Right renal pelvis (tissue), 4 donors: ENCODE results near the gene DDR2. TPM values are rescaled to one million over a fixed set of nuclear protein-coding genes. Genes with fewer than 3 reads are reported as not detected.
A peak's percentile ranks its signal among the peaks of the same experiment; 100 is the strongest.

Experiments used
- DNase-seq, 4 donors: peaks; one replicate each; pipeline ENCODE4 v3.0.0-alpha.2; 2013; ENCODE audit warnings: low read depth in 4 of 4, low spot score in 3 of 4, missing footprints in 1 of 4
- polyA plus RNA-seq, 4 donors: library from polyadenylated mRNA; unstranded; fragments of 120-200 nt; gene quantifications; one replicate each; pipeline ENCODE4 v1.2.1, GENCODE V29; 2013; ENCODE audit not compliant: insufficient read length in 4 of 4

The DDR2 gene
- polyA plus RNA-seq, 4 donors = 20.3 to 23.9 (median 22.1) TPM

DNA sequence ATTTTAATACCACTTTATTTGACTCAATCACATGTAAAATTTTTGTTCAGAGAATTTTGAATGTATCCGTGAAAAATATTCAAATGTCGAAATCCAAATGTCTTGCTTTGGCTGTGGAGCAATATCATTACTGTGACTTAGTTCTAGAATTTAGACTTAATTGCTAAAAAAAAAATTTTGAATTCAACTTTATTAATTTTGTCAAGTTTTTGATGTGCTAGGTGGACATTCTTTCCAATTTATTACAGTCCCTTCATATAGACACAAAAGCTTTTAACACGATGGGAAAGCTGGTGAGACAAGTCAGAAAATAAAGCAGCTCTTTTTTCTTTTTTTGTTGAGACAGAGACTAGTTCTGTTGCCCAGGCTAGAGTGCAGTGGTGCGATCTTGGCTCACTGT lies 62.6 kb downstream of the DDR2 start:
- DNase-seq = no peak

DNA sequence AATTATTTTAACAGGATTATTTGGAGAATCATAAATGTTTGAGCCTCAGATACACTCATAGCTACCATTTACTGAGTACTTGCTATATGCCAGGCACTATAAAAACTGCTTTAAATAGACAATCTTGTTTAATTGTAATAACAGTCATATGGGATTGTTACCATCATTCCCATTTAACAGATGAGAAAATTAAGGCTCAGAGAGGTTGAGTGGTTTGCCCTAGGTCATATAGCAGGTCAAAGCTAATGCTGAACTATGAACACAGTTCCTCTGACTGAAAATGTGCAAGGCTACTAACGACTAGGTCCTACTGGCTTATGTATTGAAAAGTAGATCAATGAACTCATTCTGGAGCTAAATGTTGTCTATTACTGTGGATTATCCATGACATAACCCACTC lies 63.4 kb downstream of the DDR2 start:
- DNase-seq = no peak

DNA sequence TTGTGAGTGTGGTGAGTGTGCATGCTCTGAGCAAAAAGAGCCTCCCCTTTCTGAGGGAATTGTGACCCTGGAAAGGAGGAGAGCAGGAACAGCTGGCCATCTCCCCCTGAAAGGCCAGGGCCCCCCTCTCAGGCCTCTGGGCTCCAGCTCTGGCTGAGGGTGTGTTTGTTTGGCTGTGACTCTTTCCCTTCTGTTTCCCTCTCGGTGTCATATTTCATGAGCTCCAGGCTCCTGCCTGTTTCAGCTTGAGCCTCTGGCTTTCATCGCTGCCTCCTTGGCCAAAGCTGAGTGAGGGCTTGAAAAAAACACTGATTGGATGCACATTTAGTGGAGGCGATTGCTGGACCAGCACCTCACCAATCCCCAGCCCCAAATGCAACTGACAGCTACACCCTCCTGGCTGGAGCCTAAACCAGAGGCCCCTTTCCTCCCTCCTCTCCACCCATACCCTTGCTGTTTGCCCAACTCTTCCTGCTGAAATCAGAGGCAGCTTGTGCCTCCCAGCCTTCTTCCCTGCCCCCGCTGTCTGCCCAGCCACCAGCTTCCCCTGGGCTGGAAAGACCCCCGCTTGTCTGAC lies 64.1 kb downstream of the DDR2 start:
- DNase-seq = peak; percentile 77 to 93 (median 84)

DNA sequence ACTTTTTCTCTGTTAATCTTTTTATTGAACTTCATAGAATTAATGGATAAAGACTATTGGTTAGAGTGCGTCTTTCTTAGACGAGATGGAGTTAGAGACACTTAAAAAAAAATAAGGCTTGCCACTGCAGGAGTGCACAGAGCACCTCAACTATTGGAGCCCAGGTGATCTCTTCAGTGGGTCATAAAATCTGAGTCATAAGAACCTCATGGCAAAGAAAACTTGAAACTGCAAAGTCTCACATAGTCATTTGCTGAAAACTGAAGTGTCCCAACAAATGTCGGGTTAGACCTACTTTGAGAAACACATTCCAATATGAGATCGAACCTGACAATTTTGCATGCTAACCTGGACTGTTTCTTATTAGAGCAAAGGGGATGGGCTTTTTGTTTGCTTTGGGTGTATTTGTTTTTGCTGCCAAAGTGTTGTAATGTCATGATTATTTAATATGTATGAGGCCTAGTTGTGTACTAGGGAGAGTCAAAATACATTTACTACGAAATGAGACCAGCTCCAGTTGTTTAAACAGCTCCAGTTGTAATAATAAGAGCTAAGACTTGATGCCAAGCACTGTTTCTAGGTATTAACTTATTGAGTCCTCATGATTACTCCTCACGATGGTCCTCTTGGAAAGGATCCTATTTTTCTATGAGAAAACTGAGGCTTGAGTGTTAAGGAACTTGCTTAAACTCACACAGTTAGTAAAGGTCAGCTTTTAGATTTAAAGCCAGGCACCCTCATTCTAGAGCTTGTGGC lies 65.1 kb downstream of the DDR2 start:
- no peak for DNase-seq

DNA sequence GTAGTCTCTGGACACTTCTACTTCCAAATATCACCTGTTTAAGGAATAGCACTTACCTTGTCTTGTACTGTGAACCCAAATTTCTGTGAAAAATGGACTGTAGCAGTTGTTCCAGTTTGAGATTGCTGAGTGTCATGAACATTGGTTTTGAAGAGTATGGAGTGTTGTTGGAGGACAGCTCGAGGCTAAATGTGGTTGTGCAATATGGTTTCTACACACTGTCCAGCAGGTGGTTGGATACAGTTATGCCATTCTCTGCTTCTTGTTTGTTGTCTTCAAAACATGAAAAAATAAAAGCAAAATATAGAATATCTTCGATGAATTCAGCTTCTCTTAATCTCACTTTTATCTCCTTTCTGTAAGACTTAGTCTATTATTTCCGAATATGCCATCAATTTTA lies 67.1 kb downstream of the DDR2 start:
- no peak for DNase-seq

DNA sequence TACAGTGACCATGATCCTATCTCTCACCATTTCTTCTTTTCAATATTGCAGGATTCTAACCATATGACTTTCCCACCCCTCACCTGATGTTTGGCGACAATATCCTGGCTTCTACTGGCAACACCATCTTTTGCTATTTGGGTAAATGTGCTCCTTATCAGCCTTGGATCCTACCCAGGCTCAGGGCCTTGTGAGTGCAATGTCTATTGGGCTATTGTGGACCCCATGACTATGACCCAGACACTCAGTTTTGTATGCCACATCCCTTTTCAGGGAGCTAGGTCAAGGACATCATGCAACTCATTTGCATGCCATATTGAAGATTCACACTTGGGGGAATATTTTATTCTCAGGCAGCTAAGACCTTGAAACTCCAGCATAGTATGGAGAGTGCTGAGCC lies 67.9 kb downstream of the DDR2 start:
- DNase-seq = no peak

DNA sequence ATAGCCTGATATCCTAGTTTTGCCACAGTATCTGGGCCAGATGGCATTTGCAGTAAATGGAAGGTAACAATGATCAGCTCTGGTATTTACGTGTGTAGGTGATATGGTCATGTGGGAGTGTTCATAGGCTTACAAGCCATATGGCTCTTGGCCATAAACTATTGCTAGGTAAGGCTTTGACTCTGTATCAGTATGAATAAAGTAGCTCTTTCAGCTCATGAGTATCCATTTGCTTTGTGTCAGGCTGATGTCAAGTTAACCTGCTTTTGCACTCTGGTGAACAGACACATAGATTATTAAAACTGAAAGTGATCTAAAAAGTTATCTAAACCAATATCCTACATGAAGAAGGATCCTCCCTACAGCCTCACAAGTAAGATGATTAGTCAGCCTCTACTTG lies 69.0 kb downstream of the DDR2 start:
- no peak for DNase-seq

DNA sequence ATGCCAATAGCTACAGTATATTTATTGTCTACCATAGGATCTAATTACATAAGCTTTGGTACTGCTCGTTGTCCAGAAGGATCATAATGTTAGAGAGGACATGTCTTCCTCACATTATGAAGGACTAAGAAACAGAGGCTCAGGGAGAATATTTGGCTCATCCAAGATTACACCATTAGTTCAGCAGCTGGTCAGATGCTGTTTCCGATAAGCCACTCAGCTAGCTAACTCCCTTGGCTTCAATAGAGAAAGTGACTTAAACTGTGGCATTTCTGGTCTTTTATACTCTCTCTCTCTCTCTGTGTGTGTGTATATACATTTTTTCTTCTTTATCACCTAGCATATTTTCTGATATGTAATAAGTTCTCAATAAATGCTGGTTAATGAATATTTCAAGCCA lies 70.4 kb downstream of the DDR2 start:
- no peak for DNase-seq

DNA sequence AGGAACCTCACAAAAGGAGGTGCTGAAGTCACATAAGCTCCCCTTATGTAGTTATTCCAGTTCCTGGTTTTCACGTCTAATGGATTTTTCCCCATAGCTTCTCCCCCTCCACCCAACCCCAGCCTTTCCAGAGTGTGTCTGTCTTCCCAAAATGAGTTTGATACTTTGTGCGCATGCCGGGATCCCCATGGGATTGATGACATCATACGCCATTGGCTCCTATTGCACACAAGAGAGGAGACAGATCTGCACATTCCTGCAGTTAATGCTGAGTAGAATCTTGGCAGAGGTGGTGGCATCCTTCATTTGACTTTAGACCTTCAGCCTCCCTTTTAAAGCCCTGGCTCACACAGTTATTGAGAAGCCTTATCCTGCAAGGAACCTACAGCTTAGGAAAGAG lies 71.4 kb downstream of the DDR2 start:
- no peak for DNase-seq

DNA sequence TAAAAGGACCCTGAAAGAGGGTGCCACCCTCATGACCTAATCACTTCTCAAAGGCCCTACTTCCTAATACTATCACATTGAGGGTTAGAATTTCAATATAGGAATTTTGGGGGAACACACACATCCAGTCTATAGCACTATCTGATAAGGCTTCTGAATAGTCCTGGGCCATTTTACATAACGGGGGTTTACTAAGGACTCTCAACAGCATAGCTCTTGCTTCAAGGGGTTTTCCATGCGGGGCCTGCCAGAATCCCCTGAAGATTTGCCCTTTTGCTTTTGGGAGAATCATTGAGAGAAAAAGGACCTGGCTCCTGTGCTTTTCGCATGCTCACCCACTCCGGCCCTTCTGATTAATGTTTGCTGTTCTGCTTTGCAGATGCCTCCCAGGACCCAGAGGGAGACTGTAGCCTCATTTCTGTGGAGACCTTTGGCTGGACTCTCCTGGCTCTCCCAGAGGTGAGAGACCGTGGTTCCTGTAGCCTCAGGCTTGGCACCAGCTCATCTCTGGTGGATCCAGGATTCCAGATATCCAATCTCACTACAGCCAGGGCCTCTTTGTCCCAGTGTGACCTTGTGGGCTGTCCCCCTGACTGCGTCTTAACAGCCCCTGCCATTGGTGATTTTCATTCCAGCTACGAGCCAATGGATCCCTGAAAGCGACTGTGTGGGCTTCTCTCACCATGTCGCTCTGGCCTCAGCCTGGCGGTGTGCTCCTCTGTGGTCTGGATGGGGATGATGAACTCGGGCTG lies 72.6 kb downstream of the DDR2 start:
- DNase-seq = no peak

DNA sequence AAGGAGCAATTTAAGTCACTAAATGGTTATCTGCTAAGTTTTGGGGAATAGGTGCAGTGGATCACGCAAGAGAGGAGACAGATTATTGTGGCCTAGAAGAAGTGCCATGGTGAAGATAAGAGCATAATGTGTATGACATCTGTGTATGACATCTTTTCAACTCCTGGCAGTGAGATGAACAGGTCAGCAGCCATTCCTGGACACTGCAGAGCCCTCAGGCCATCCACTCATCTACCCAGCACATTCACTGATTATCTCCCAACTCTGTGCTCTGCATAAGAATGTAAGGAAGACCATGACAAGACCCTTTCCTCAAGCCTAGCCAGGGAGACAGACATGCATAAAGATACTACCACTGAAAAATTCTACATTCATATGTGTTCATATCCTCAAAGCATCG lies 73.7 kb downstream of the DDR2 start:
- no peak for DNase-seq

DNA sequence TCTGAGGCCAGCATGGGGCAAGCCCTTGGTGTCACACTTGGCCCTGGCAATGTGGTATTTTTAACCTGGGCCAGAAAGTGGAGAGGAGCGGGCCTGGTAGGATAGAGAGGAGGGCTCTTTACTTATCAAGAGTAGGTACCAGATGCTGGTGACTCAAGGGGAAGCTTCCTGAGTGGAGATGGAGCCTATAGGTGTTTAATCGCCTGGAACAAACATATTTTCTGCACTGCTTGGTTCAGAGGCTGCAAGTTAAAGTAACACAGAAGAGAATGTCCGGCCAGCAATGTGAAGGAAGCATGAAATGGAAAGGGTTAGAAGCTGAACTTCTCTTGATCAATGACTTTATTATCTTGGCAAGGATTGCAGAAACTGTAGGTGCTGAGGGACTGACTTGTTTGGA lies 74.3 kb downstream of the DDR2 start:
- no peak for DNase-seq

DNA sequence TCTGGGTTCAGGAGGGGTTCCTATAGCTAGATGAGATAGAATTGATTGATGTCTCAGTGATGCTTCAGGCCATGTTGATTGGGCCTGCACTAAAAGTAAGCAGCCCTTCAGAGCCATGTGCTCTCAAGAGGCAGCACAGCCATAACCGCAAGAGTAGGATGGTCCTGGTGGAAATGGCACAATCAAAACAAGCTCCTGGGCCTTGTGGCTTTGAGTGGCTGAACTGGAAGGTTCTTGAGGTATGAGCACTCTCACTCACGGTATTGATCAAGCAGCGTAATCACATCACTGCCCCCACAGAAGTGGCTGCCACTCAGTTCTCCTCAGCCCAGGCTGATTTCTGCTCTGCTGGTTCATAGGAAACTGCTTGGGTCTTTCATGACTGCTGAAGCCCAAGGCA lies 76.0 kb downstream of the DDR2 start:
- no peak for DNase-seq

DNA sequence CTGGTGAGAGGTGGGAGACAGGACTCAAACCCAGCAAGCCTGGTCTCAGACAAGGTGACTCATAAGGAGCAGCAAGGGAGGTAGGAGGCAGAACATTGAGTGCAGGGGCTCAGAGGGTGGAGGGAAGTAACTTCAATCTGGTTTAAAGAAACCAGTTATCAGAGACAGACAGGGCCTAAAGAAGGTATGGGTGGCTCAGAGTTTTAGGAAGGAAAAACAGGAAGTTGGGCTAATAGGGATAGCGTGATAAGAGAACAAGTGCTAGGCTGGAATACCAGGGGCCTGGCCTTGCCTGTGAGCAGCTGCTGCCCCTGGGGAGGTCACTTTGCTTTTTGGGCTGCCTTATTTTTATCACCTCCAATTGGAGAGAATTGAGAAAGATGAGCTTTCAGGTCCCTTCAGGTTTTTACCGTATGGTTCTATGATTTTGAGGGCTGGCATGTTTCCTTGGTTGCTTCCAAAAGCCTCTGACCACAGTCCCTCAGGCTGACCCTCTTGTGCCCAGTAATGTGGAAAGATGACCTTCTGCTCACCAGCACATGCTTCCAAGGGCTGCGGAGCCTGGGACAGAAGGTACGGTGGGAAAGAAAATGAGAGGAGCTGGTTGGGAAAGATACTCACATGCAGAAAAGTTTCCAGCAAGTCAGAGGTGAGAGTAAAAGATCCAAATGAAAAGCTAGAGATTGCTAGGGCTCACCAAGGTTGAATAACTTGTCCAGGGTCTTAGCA lies 77.0 kb downstream of the DDR2 start:
- no peak for DNase-seq

DNA sequence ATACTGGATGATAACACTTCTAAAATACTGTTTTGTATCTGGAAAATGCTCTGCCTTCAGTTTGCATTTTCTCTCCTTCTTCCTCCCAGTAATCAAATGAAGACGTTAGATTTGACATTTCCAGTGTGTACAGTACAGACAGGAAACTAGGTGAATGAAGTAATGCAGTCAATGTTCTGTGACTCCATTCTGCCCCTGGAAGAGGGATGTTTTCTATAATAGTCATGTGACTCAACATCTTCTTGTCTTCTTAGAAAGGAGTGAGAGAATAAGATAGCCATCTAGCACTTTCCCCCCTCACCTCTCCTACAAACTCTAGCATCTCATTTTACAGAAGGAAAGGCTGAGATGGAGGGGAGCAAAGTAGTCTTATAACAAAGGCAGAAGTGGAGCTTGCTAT lies 77.6 kb downstream of the DDR2 start:
- no peak for DNase-seq

DNA sequence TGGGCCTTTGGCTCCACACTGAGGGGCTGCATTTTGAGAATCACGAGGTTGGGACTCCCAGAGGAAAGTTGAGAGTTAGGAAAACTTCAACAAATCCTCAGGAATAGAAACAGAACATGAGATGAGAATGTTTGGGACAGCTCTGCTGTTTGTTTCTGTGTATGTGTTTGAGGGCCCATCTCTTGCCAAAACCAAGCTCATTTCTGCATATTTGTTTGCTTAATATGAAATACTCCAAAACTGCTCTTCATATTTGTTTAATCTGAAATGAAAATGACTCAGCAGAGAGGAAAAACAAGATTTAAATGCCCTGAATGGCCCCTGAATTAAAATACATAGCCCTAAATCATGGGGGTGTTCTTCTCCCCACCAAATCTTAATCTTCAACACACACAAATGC lies 78.1 kb downstream of the DDR2 start:
- no peak for DNase-seq

DNA sequence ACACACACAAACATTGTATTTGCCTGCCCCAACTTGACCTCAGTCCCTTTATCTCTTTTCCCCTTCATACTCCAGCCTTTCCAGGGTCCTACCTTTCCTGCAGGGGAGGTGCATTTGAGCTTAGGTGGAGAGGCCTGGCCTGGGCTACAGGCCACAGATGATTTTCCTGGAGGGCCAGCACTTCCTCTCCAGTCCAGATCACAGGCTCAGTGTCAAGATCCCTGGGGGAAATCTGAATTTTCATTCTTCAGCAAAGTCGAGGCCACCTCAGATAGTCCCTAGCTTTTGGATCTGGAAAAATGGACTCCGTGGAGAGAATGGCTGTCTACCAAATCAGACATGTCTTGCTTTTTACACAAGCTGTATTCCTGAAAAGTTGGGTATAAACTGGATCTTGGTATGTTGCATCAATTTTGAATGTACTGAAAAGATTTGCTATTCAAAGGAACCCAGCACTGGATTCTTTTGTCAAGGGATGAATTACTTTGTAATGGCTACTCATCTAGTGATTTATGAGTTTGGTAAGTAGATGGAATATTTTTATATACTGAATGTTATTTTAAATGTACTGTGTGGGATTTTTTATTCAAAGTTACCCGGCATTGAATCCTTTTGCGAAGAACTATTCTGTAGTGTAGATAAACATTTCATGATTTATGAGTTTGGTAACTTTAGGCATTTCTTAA lies 78.7 kb downstream of the DDR2 start:
- no peak for DNase-seq

DNA sequence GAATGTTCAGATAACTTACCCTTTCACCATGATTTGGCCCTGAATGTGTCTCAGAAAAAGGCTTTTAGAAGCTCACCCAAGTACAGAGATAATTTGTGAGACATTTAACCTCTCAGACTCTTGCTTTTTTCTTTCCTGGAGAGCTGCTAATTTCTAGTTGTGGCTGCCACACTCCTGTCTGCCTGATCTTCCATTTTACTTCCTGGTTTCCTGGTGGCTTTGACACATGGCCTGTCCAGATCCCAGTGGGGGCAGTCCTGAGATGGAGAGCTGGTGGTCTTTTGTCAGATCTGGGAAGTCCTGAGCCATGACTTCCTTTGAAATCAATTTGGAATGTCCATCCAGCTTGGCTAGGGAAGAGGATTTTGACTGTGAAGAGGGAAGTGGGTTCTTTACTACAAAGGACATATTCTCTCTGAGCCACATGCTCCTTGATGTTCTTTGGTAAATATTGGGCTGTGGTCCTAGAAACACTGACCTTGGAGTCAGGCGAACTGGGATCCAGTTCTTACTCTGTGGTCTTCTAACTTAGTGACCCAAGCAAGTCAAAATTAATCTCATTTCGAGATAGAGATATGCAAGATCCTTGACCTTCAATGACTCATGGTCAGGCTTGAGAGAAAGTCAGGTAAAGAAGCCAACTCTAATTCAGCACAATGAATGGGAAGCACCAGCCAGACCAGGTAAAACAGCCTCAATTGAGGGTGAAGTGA lies 80.2 kb downstream of the DDR2 start:
- no peak for DNase-seq

DNA sequence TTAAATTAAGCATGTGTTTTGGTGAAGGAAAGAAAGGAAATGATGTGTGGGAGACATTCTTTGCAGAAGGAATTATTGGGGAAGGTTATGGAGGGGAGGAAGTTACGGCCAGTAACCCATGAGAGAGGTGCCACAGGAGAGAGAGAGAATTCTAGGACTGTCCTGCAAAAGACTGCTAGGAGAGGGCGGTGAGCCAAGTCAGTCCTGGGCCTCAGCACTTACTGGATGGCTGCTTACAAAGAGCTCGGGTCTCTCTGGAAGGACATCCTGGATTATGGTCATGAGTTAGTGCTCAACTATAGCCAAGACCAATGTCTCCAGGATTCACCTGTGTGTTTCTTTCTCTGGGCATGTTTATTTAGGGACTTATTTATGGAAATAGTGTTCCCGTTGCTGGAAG lies 83.9 kb downstream of the DDR2 start:
- DNase-seq = no peak

DNA sequence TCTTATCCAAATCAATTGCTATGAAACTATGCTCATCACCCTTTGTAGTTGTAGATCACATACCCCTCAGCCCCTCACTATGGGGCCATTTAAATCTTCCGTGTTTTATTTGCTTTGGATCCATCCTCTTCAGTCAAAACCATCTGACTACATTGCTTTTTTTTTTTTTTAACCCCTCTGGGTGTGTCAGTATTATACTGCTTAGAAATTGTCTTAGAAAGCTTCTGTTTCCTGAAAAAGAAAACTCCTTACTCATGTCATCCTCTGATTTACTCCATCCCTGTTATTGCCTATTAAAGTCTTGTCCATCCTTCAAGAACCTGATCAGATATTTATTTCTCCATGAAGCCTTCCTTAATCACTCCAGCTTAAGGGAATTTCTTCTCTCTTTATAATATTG lies 84.3 kb downstream of the DDR2 start:
- no peak for DNase-seq
